GM19463 (cell line): Measurements from ENCODE around the gene LRRN2.
"Not testable (repeated sequence)": the region's sequence is repeated elsewhere in the genome, so short reads cannot be mapped to it uniquely, and the experiment has no call there.

Experiments used
- ATAC-seq: cut with Tn5 transposase; IDR thresholded peaks from one replicate; pipeline ENCODE4 v1.9.1; 2021; ENCODE audit warnings: mild to moderate bottlenecking, moderate library complexity; ENCODE audit not compliant: unreplicated experiment

The LRRN2 gene

GRCh38 chr1:204634260-204634910 is 51.2 kb downstream of the LRRN2 start:
- ATAC-seq = no peak

- ATAC-seq = no peak
These were observed 51.9 kb downstream of the LRRN2 start for GRCh38 chr1:204633665-204634064.

DNA sequence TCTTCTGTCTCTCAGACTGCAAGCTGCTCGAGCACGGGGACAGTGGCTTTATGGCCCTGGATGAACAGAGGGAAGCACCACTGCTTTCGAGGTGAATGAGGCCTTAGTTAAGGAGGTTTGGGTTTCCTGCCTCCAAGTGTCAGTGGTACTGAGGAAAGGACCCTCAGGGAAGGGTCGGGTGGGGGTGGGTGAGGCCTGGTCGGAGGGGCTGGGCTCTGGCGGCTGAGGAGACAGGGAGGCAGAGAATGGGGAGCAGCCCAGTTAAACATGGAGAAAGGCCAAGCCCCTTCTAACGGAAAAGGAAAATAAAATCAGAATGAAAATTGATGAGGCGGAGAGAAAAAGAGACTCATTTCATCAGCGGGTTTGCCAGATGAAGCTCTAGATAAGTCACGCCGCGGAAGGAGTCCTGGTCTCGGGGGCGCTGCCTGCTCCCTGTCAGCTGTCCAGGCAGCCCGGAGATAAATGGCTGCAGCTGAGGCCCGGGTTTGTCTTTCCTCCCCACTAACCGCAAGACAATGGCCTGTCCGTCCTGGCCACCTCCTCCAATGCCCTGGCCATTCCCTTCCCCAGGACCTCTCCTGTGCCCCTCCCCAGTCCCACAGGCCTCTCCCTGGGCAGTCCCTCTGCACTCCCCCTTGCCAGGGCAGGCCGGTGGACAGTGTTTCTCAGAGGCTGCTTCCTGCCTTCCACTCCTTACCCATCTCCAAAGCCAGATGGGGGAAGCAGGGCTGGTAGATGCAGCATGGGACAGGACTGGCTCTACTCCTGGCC is 55.2 kb downstream of the LRRN2 start:
- no peak for ATAC-seq

- ATAC-seq = not testable (repeated sequence)
These were observed 56.1 kb downstream of the LRRN2 start for GRCh38 chr1:204629459-204629858.

DNA sequence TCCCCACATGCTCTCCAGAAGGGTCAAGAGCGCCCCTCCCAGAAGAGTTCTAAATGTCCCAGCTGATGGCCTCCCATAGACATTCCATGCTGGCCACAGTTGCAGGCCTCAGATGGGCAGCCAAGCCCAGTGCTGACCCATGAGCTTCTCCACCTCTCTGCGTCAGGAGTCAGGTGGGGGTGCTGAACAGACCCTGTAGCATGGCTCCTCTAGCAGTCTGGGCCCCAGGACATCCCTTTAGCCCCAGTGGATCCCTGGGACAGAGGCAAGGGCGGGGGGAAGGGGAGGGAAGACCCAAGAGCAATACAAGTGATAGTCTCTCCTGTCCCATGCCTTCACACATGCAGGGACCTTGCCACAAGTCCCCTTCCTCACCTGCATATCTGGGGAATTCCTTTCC is 56.7 kb downstream of the LRRN2 start:
- ATAC-seq = no peak

- no peak for ATAC-seq
These were observed 58.1 kb downstream of the LRRN2 start for GRCh38 chr1:204627436-204627835.

GRCh38 chr1:204626381-204626780 is 59.2 kb downstream of the LRRN2 start:
- no peak for ATAC-seq

- ATAC-seq = no peak
These were observed 60.8 kb downstream of the LRRN2 start for GRCh38 chr1:204624631-204625216.

DNA sequence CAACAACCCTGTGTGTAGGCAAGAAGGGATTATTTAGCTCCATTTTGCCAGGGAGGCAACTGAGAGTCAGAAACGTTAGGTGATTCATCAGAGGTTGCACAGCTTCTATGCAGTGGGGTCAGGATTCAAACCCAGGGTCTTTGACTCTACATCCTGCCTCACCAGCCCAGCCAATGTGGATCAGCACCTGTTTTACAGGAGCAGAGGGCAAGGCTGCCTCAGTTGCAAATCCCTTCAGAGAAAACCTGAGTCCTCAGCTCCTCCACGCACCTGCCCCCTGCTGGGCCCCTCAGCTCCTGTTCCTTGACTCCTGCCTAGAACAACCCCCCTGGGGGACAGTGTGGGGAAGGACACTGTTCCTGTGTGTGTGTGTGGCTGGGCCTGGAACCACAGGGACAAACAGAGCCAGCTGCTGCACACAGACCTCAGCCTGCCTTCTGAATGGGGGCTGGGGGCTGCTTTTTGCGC is 61.6 kb downstream of the LRRN2 start:
- no peak for ATAC-seq

DNA sequence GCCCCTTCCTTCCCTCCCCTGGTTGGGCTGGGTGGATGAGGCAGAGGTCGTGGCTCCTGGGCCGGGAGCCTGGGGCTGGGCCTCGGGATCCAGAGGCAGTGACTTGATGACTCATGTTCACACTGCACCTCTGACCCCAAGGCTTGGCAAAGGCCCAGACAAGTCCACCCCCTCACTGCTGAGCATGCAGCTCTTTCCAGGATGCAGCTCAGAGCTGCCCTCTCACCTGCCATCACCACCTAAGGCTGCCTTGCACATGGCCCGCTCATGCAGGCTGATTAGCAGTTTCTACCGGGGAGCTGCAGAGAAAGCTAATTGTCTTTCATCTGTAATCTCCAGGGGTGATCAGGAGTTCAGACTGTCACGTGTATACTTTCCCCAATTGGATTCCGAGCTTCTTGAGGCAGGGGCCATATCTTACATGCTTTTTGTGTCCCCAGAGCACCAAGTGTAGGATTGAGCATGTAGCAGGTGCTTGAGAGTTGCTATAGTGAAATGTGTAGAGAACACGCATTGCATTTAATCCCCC is 62.1 kb downstream of the LRRN2 start:
- ATAC-seq = no peak

- ATAC-seq = no peak
These were observed 63.5 kb downstream of the LRRN2 start for GRCh38 chr1:204621996-204622395.

- no peak for ATAC-seq
These were observed 64.1 kb downstream of the LRRN2 start for GRCh38 chr1:204621396-204621795.

GRCh38 chr1:204619721-204620120 is 65.8 kb downstream of the LRRN2 start:
- ATAC-seq = no peak

GRCh38 chr1:204618148-204618760 is 67.3 kb downstream of the LRRN2 start:
- ATAC-seq = no peak

- no peak for ATAC-seq
These were observed 68.0 kb downstream of the LRRN2 start for GRCh38 chr1:204617256-204618147.

DNA sequence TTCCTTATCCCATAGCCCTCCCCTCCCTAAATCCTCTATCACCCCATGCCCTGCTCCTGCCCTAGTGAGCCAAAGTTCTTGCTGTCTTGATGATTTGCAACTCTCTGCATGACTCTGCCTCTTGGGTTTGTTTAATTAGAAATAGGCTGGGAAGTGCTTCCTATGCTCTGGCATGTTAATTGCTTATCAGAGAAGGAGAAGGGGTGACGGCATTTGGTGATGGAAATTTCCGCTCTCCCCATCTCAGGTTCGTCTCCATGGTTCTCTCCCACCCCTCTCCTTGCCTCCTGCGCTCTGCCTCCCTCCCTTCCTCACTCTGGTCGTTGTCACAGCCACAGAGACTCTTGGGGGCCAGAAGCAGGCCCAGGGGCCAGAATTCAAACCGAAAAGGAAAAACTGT is 68.9 kb downstream of the LRRN2 start:
- no peak for ATAC-seq

DNA sequence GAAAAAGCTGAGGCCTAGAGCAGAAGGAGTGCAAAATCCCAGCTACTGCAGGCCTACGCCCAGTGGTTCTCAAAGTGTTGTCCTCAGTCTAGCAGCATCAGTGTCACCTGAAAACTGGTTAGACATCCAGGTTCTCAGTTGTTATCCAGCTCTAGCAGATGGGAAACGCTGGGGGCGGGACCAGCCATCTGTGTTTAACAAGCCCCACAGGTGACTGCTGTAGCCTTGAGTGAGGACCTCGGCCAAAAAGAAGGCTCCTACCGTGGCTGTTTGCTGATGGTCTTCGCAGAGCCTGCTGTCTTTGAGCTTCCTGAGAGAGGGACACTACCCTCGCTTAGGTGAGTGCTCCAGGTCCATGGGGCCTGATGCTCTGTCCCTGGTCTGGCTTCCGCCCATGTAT is 69.7 kb downstream of the LRRN2 start:
- ATAC-seq = no peak

DNA sequence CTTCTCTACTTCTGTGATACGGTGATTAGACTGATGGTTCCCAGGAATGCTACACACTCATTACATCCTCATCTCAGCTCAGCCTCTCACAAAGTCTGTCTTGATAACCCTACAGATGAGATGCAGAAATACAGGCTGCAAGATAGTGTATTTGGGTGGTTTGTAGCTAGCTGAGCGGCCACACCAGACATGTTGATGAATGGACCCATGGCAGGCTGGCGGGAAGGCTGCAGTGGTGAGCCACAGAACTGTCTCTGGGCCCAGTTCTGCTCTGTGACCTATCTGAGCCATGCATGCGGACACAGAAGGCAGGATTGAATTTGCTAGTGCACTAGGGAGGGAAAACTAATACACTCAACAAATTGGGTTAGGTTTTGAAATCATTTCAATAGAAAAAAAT is 71.9 kb downstream of the LRRN2 start:
- no peak for ATAC-seq

DNA sequence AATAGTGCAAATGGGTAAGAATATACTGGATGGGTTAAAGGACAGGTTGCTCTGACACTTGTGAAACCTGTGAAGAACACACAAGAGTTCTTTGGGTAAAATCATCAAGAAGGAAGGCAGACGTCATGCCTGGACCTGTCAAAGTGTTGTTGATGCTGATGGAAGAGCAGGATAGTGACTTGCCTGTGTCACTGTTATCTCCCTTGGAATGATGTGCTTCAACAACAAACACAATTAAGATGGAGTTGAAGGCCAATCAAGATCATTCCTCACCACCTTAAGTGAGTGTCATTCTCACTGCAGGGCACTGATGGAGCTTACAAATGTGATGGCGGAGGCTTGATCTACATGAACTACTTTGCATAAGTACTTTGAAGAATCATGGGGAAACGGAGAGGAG is 73.2 kb downstream of the LRRN2 start:
- ATAC-seq = no peak

GRCh38 chr1:204611036-204611435 is 74.5 kb downstream of the LRRN2 start:
- ATAC-seq = no peak
